GM18508 (cell line): ENCODE measurements around the gene CD248.
"Not testable (repeated sequence)": the region's sequence is repeated elsewhere in the genome, so short reads cannot be mapped to it uniquely, and the experiment has no call there.

Experiments used
- ATAC-seq: cut with Tn5 transposase; IDR thresholded peaks from one replicate; pipeline ENCODE4 v1.9.1; 2021; ENCODE audit warnings: moderate number of reproducible peaks; ENCODE audit not compliant: insufficient read depth, unreplicated experiment

Gene CD248, protein sequence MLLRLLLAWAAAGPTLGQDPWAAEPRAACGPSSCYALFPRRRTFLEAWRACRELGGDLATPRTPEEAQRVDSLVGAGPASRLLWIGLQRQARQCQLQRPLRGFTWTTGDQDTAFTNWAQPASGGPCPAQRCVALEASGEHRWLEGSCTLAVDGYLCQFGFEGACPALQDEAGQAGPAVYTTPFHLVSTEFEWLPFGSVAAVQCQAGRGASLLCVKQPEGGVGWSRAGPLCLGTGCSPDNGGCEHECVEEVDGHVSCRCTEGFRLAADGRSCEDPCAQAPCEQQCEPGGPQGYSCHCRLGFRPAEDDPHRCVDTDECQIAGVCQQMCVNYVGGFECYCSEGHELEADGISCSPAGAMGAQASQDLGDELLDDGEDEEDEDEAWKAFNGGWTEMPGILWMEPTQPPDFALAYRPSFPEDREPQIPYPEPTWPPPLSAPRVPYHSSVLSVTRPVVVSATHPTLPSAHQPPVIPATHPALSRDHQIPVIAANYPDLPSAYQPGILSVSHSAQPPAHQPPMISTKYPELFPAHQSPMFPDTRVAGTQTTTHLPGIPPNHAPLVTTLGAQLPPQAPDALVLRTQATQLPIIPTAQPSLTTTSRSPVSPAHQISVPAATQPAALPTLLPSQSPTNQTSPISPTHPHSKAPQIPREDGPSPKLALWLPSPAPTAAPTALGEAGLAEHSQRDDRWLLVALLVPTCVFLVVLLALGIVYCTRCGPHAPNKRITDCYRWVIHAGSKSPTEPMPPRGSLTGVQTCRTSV

DNA sequence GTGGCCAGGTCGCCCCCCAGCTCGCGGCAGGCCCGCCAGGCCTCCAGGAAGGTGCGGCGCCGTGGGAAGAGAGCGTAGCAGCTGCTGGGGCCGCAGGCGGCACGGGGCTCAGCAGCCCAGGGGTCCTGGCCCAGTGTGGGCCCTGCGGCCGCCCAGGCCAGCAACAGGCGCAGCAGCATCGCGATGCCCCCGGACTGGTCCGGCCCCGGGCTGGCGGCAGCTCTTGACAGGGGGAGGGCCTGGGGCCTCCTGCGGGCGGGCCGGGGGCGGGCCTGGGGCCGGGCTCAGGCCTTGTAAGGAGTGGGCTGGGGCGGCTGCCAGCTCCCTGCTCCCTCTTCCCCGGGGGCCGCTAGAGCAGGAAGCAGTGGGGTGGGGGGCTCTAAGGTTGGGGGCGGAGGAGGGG, at the start of gene CD248:
Gene CD248 (minus strand): TSS at position 196 of the 403 bp plus-strand sequence. CDS start 17 bp downstream, at position 179.
- ATAC-seq: no peak

DNA sequence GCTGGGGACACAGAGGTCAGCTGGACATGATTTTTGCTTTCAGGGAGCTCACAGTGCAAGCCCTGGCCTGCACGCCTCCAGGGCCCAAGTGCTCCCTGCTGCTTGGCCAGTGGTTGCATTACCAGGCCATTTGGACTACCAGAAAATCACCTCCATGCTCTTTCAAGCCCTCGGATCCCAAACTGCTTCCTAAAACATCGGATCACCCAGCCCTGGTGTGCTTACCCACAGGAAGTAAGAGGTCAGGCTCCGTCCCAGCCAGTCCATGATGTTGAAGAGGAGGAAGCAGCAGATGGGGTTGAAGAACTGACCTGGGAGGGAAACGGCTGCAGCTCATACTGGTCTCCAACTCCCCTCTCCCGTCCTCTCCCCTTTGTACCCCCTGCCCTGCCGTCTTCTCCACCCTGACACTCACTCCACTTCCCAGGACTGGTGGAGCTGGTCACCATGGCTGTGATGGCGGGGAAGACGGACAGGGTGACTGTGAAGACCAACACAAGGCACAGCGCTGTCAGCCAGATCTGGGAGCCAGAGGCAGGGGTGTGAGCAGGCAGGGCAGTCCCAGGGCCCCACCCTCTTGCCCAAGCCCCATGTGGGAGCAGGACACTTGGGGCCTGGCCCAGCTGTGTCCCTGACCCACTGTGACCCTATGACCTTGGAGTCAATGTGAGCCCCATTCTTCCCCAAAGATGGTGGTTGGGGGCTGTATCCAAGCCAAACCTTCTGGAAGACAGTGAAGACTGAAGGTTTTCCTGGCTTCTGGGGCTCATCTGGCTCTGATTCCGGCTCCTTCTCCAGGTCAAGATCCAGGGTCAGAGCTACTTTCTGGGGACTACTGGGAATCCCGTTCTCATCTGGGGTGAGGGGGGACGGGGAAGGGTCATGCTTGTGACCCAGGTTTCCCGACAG, 49.1 kb upstream of the CD248 start:
- no peak for ATAC-seq

DNA sequence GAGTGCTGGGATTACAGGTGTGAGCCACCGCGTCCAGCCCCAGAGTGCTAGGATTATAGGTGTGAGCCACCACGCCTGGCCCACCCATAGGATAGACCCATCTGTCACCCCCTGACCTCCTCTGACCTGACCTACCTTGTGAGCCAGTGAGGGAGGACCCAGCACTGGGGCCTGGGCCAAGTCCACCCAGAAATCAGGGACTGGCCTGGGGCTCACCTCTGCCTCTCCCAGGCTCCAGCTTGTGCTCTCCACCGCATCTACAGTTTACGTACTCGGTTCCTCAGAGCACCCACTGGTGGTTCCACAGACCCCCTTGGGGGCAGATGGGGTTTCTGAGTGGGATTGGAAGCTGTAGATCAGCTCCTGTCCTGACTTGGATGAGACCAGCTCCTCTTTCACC, 48.3 kb upstream of the CD248 start:
- no peak for ATAC-seq

DNA sequence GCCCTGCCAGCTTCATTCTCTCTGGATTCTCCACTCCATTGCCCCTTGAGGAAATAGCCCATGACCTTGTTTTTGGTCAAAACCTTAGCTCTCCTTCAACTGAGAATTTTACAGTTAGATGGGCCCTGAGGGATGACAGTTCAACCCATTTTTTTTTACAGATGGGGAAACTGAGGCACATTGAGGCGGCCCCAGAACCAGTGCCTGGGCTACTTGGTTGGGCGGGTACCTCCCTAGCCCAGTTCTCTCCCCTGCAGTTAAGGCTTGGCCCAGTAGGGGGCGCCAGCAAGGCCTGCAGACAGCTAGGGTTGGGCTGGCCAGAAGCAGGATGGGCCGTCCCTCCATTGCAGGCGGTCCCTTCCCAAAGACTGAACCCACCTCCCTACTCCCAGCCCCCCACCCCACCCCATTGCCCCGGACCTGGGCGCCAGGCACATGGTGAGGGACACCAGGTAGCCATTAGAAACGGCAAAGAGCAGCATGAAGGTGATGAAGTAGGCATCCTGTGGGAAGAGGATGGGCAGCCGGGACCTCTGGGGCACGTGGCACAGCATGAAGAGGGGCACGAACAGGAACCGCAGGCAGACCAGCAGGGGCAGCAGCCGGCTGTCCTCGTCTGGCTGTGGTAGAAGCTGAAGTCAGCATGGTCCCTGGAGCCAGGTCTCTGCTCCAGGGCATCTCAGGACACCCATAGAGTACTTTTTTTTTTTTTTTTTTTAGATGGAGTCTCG, 47.1 kb upstream of the CD248 start:
- ATAC-seq: no peak

DNA sequence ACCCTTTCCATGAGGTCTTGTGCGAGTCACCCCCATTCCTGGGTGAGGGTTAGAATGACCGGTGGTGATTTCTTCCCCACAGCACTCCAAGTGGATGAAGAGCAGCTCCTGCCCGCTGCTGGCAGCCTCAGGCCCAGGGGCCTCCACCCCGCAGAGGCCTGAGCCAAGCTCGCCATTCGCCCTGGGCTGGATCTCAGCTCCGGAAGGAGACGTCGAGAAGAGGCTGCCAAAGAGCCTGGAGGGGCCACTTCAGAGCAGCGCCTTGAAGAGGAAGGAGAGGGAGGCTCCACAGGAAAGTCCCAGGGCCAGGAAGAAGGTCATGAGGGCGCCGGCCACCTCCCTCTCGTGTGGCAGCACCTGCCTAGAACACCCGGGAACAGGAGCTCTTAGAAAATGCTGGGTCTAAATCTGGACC, 46.4 kb upstream of the CD248 start:
- no peak for ATAC-seq

DNA sequence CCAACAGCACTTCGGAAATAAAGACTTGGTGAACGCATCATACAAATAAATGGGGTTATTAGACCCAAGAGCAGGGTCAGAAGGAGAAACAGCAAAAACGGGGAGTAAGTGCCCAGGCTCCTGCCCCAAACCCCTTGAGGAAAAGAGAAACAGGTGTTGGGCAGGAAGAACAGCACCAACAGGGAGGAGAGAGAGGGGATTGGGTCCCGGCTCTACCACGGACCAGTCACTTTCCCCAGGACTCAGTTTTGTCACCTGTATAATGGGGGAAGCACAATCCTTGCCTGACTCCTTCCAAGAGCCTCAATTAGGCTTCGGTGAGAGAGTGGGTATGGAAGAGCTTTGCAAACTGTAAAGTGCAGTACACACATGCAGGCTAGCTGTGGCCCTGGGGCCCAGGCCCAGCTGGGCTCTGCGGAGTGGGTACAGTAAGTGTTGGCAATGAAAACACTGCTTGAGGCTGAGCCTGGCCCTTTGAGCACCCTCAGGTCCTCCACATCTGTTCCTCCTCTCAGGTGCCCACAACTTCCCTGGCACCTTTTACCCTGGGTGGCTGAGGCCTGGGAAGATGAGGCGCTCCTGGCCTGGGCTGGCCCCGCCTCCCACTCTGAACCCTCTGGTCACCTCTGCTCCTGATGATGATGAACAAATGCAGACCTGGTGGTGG, 45.8 kb upstream of the CD248 start:
- ATAC-seq: no peak

DNA sequence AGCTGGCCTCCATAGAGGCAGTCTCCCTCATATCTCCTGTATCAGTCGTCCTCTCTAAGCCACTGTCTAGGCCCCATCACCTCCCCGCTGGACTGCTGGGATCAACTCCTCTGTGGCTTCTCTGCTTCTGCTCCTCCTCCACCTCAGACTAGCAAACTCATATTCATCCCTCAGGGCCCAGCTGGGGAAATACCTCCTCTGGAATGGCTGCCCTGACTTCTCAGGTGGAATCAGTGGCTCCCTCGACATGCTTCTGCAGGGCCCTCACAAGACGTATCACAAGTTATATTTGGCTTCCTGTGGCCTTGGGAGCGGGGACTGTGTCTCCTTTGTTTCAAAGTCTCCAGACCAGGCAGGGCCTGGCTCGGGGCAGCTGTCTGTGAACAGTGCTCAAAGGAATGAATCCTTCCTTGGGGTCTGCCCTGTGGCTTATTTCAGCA, 44.7 kb upstream of the CD248 start:
- no peak for ATAC-seq

DNA sequence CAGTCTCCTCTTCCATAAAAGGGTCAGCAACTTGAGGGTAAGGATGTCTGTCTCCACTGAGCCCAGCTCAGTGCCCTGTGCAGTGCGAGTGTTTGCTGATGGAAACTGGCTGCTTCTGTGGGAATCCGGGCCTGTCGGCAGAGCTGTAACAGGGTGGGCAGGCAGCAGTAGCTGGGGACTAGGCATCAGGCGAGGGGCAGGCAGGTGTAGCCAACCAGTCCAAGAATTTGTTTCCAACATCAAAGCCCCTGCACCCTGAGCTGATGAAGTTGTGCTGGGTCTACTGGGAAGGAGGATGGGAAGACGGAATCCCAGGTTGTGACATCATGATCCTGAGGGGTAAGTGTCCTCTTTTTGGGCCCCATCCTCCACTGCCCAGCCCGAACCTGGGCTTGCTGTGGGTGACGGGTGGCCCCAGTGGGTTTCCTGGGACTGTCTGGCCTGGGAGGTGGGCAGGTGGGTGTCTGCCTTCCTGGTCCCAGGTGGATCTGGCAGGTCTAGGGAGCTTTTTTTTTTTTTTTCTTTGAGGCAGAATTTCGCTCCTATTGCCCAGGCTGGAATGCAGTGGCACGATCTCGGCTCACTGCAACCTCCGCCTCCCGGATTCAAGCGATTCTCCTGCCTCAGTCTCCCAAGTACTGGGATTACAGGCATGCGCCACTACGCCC, 43.7 kb upstream of the CD248 start:
- no peak for ATAC-seq

DNA sequence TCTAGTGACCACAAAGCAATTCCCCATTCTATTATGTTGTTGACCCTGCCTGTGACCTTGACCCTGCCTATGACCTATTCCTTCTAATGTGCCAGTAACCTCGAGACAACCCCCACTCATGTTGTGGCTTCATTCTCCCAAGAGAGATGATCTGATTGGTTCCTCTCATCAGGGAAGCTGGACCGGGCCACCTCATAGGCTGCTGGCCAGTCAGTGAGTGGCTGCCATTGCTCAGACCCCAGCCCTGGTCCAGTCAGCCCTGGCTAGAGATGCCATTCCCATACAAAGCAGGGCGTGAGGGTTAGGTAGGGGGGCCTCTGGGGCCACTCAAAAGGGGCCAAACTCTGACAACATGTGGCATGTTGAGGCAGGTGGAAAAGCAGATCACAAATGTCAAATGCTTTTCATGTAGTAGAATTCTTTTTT, 42.8 kb upstream of the CD248 start:
- ATAC-seq: no peak

DNA sequence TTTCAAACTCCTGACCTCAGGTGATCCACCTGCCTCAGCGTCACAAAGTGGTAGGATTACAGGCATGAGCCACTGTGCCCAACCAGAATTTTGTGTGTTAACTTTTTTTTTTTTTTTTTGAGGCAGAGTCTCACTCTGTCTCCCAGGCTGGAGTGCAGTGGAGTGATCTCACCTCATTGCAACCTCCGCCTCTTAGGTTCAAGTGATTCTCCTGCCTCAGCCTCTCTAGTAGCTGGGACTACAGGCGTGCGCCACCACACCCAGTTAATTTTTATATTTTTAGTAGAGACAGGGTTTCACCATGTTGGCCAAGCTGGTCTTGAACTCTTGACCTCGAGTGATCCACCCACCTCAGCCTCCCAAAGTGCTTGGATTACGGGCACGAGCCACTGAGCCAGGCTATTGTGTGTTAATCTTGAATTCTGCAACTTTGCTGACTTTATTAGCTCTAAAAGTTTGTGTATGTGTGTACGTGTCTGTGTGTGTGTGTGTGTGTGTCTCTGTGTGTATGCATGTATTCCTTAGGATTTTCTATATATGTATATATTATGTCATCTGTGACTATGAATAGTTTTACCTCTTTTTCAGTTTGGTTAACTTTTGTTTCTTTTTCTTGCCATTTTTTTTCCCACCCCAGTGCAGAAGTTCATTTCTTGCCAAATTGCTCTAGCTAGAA, 33.9 kb upstream of the CD248 start:
- not testable (repeated sequence) for ATAC-seq

DNA sequence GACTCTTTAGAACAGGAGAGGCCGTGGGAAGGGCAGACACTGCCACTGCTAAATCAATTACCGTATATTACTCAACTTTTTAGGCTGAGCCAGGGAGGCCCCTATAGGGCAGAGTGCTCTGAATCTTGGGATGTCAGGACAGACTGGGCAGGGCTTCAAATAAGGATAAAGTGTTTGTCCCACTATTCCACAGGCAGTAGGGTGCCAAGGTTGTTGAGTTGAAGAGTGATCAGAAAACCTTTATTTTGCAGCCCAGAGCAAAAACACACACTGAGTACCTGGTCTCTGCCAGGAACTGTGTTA, 32.2 kb upstream of the CD248 start:
- ATAC-seq: no peak

DNA sequence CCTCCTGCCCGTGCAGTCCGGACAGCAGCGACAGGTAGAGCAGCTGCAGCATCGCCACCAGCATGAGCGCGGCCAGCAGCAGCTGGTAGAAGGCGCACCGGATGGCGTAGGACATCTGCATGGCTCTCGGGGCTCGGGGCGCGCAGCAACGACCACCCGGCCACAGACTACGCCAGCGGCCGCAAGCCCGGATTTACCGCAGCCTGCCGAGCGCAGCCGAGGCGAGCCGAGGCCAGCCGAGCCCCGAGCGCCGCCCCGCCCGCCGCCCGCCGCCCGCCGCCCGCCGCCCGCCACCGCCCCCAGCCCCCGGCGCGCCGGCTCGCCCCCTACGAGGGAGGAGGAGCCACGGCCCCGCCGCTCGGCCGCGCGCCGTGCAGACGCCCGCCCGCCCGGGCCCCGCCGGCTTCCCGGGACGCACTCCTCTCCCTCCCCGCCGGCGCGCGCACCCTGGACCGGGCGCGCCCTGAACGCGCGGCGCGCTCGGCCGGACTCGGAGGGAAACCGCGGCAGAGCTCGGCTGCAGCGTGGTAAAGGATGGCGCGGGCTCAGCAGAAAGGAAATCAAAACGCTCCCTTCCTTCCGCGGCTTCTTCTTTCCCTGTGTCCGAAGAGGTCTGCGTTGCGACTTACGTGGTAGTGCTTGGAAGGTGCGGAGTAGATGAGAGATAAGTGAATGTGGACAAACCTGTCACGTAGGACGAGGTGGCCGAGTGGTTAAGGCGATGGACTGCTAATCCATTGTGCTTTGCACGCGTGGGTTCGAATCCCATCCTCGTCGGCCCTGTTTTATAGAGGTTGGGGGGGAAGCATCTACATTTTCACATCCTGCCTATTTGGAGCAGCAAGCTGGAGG, 30.8 kb upstream of the CD248 start, which contains the start of gene B4GAT1:
Gene B4GAT1 (minus strand): TSS at position 205 of the 852 bp plus-strand sequence. CDS start 84 bp downstream, at position 121.
- no peak for ATAC-seq

DNA sequence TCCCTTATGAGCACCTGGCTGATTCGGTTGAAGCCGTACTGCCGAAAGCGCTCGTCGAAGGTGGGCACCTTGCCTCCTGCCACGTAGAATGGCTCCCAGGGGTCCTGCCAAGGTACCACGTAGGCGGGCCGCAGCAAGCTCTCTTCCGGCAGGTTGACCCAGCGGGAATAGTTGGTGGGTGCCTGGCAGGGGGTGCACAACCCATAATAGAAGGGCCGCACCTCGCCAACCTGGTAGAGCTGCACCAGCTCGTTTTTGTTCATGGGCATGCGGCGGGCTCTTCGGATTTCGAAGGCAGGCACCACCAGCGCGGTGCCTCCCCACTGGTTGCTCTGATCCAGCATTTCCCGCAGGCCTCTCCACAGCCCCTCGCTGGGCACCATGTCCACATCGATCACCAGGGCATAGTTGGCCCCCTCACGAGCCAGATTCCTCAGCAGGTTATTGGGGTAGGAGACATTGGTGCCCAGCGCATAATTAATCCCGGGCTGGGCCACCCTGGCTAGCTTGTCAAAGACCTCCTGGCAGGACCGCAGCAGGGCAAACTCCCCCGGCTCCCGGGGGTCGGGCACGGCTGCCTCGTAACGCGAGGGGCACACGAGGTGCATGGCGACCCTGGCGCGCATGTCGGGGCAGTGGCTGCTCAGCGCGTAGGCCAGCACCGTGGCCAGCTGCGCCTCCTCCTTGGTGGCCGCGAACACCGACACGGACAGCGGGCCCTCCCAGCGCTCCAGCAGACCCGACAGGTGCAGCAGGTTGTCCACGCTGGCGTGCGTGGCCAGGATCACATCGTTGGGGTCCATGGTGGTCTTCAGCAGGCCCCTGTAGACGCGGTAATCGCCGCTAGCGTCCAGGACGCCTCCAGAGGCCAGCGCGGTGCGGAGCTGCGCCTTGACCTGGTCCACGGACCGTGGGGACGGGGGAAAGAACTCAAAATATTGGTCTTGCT, 29.9 kb upstream of the CD248 start:
- no peak for ATAC-seq

DNA sequence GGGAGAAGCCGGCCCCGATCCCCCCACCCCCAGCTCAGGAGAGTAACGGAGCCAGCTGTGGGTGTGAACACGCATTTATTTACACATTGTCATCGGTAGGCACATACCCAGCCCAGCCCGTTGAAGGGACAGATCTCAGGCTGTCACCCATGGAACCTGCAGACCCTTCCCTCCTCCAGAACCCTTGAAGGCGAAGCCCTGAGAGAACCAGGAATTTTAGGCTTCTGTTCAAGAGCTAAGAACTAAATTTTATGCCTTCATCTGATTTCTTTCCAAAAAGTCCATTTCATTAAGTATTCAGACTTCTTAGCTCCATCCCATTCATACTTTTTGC, 28.4 kb upstream of the CD248 start:
- ATAC-seq: no peak

DNA sequence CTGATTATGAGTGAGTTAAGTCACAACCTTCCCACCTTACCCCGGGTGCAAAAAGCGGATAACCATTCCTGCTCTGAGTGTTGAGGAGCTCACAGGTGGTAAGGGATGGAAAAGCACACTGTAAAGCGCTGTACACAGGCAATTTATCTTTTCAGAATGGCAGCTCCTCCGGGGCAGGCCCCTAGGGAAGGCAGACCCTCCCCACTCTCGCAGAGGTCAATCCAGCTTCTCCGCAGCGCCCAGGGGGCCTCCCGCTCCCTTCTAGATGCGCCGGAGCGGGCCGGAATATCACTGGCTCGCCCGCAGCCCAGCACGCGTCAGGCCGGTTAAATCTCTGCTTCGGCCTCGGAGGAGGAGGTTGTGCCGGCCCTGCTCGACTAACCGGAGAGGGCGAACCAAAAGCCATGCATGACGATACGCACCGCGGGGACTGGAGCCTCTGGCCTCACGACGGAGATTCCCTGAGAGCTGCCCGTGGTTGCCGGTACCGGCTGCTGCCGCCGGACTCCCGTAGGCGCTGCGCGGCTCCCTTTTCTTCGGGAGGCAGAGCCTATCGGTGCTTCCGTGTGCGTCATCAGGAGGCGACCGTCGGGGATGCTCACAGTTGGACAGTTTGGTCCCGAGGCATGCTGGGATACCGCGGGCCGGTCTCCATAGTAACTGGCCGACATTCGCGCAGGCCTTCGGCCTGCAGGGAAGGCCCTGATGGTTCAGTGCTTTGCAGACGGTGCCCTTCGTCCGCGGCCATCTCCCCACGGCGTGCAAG, 27.9 kb upstream of the CD248 start, which contains the start of gene BRMS1:
Gene BRMS1 (minus strand): TSS at position 555 of the 766 bp plus-strand sequence. CDS start 2,870 bp downstream, outside the sequence.
- no peak for ATAC-seq

DNA sequence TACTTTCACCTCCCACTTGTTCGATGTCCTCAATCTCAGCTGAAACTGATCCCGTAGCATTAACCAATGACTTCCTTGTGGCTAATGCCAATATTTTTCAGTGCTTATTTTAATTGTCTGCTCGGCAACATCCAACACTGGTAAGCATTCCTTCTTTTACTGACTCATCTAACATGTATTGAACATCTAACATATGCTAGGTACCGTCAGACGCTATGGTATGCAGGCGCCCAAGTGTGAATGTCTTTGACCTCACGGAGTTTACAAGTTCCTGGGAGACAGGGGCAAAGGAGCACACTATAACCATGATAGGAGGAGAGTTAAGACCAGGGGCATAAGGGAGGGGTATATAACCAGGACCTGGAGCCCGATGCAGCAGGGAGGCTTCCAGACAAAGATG, 26.3 kb upstream of the CD248 start:
- ATAC-seq: no peak
